Gastrocnemius medialis (tissue), 4 donors: ENCODE data around the gene KCNQ1.

Experiments used
- POLR2A ChIP-seq, 2 donors: fragments of 450-650 bp; IDR thresholded peaks; one replicate each; pipeline ENCODE4 v1.6.1; 2017; ENCODE audit warnings: antibody characterized with exemption in 2 of 2, mild to moderate bottlenecking in 2 of 2, moderate library complexity in 2 of 2
- TF ChIP-seq, protein P1 (sequence below), 5 experiments: fragments of 450-650 bp in 3 of 5; fragments of 200-600 bp in 2 of 5; sonication (generic) in 2 of 5; IDR thresholded peaks in 4 of 5; conservative IDR thresholded peaks in 1 of 5; 1 replicate in 4 of 5; 2 replicates in 1 of 5; pipeline ENCODE4 v1.5.1; 2016 to 2019; ENCODE audit warnings: antibody characterized with exemption in 5 of 5, mild to moderate bottlenecking in 3 of 5, moderate library complexity in 3 of 5

DNA sequence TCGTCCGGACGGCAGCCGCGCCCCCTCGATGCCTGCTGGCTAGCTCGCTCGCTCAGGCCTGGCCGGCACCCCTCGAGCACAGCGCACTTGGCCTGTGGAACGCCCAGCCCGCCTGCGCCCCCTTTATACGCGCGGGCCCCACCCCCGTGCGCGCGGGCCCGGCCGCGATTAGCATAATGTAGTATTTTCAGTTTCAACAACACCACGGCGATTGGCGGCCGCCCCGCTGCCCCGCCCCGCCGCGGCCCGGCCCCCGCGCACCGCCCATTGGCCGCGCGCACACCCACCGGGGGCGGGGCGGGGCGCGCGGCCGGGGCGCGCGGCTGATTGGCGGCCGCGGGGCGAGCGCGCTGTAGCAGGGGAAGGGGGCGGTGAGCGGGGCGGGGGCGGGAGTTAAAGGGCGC lies 440.9 kb downstream of the KCNQ1 start, which contains the start of gene CDKN1C:
- TF ChIP-seq, protein P1, sequence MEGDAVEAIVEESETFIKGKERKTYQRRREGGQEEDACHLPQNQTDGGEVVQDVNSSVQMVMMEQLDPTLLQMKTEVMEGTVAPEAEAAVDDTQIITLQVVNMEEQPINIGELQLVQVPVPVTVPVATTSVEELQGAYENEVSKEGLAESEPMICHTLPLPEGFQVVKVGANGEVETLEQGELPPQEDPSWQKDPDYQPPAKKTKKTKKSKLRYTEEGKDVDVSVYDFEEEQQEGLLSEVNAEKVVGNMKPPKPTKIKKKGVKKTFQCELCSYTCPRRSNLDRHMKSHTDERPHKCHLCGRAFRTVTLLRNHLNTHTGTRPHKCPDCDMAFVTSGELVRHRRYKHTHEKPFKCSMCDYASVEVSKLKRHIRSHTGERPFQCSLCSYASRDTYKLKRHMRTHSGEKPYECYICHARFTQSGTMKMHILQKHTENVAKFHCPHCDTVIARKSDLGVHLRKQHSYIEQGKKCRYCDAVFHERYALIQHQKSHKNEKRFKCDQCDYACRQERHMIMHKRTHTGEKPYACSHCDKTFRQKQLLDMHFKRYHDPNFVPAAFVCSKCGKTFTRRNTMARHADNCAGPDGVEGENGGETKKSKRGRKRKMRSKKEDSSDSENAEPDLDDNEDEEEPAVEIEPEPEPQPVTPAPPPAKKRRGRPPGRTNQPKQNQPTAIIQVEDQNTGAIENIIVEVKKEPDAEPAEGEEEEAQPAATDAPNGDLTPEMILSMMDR (IDR thresholded peaks at IDR 0.05 in 4 of 5, conservative IDR thresholded peaks at IDR 0.05 in 1 of 5) = no peak
- peak; percentile 85 to 95 for TF ChIP-seq POLR2A (IDR thresholded peaks at IDR 0.05)
